Activated CD4-positive, alpha-beta memory T cell treated with anti-CD3 and anti-CD28 coated beads, Interleukin-2, amount 10 ng/mL, durations not matched to agents 7 days and 5 days (primary cell): ENCODE data around the gene PCDHGB4. TPM values are rescaled to one million over a fixed set of nuclear protein-coding genes. Genes with fewer than 3 reads are reported as not detected.
"Not testable (repeated sequence)": the region's sequence is repeated elsewhere in the genome, so short reads cannot be mapped to it uniquely, and the experiment has no call there.

Experiments used
- CTCF ChIA-PET: fragments of 350-600 bp; sonication (Branson Sonifier 250); formaldehyde crosslinking; loops from one replicate; lab custom pipeline; 2021; ENCODE audit warnings: antibody characterized with exemption, inconsistent platforms; lab: Charles Lee
- POLR2A ChIA-PET: fragments of 350-600 bp; sonication (Branson Sonifier 250); formaldehyde crosslinking; loops from one replicate; lab custom pipeline; 2021; ENCODE audit warnings: antibody characterized with exemption; lab: Charles Lee
- DNase-seq: peaks from one replicate; pipeline ENCODE4 v3.0.0-alpha.2; 2020
- H3K27ac Mint-ChIP-seq: one replicate; pipeline ENCODE4 v1.8.0; 2021; ENCODE audit warnings: mild to moderate bottlenecking, mixed read lengths
- H3K27me3 Mint-ChIP-seq: one replicate; pipeline ENCODE4 v1.8.0; 2021; ENCODE audit warnings: mixed read lengths
- H3K36me3 Mint-ChIP-seq: one replicate; pipeline ENCODE4 v1.8.0; 2021; ENCODE audit warnings: low read depth, mixed read lengths
- H3K4me1 Mint-ChIP-seq: one replicate; pipeline ENCODE4 v1.8.0; 2021; ENCODE audit warnings: mixed read lengths
- H3K4me3 Mint-ChIP-seq: one replicate; pipeline ENCODE4 v1.8.0; 2021; ENCODE audit warnings: mild to moderate bottlenecking, mixed read lengths
- H3K9me3 Mint-ChIP-seq: one replicate; pipeline ENCODE4 v1.8.0; 2021; ENCODE audit warnings: mixed read lengths
- total RNA-seq, 2 experiments: library from RNA; stranded (reverse); gene quantifications; one replicate each; pipeline ENCODE4 v1.2.3, GENCODE V29; 2021

Gene PCDHGB4
- total RNA-seq, 2 experiments from 2014 or later: not detected

- POLR2A ChIA-PET: interaction anchor here (1.0 to 1.5 kb wide), 3 partner anchors 9 to 112 kb away, joined by 3 to 5 read pairs (median 5); partner anchors contain the start of gene PCDHGA11
- Mint-ChIP-seq H3K4me3 (peak within 1 kb of the TSS; percentile 65), H3K36me3 (peaks cover 20% of the 10 kb centered on the region), H3K27ac (peak within 1 kb of the TSS; percentile 34), H3K27me3 (peaks cover 62% of the 10 kb centered on the region), H3K4me1 (peaks cover 21% of the 10 kb centered on the region), H3K9me3 (peaks cover 18% of the 10 kb centered on the region)
- peak; percentile 66 for DNase-seq
- CTCF ChIA-PET: interaction anchor here (0.6 to 3.0 kb wide), 22 partner anchors 8 to 589 kb away, joined by 3 to 17 read pairs (median 5); partner anchors contain the start of genes PCDHGA1, PCDHGA11, PCDHGA12 and PCDHGA2
These were observed 25.5 kb downstream of the PCDHGB4 start, which contains the start of gene PCDHGA10 for GRCh38 chr5:141412854-141413539. Gene PCDHGA10 (plus strand): TSS chr5:141412987. CDS start chr5:141413176, 189 bp downstream.

DNA sequence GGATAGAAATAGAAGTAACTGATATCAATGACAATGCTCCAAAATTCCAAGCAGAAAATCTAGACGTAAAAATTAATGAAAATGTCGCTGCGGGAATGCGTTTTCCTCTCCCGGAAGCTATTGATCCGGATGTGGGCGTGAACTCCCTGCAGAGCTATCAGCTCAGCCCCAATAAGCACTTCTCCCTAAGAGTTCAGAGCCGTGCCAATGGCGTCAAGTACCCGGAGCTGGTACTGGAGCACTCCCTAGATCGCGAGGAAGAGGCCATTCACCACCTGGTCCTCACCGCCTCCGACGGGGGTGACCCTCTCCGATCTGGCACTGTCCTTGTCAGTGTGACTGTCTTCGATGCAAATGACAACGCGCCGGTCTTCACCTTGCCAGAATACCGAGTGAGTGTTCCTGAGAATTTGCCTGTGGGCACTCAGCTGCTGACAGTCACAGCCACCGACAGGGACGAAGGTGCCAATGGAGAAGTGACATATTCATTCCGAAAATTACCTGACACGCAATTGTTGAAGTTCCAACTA is 26.1 kb downstream of the PCDHGB4 start:
- Mint-ChIP-seq H3K27me3 (peaks cover 63% of the 10 kb centered on the region), H3K27ac (peak overlapping the region; percentile 34), H3K9me3 (peaks cover 20% of the 10 kb centered on the region), H3K4me1 (peaks cover 23% of the 10 kb centered on the region), H3K4me3 (peak overlapping the region; percentile 65), H3K36me3 (peaks cover 25% of the 10 kb centered on the region)
- ChIA-PET POLR2A (interaction anchor here (1.0 to 1.5 kb wide), 2 partner anchors 94 to 111 kb away, joined by 3 to 5 read pairs; no protein-coding TSS in a partner anchor), CTCF (interaction anchor here (0.6 to 3.0 kb wide), 20 partner anchors 8 to 589 kb away, joined by 3 to 17 read pairs (median 6); partner anchors contain the start of genes PCDHGA1, PCDHGA11, PCDHGA12 and PCDHGA2)
- DNase-seq: no peak

DNA sequence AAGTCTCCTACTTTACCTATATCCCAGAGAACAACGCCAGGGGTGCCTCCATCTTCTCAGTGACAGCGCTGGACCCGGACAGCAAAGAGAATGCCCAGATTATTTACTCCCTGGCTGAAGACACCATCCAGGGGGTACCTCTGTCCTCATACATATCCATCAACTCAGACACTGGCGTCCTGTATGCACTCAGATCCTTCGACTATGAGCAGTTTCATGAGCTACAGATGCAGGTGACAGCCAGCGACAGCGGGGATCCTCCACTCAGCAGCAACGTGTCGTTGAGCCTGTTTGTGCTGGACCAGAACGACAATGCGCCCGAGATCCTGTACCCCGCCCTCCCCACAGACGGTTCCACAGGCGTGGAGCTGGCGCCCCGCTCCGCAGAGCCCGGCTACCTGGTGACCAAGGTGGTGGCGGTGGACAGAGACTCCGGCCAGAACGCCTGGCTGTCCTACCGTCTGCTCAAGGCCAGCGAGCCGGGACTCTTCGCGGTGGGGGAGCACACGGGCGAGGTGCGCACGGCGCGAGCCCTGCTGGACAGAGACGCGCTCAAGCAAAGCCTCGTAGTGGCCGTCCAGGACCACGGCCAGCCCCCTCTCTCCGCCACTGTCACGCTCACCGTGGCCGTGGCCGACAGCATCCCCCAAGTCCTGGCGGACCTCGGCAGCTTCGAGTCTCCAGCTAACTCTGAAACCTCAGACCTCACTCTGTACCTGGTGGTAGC is 27.2 kb downstream of the PCDHGB4 start:
- H3K27ac Mint-ChIP-seq, DNase-seq, POLR2A ChIA-PET, H3K4me3 Mint-ChIP-seq: not testable (repeated sequence)
- Mint-ChIP-seq H3K36me3 (peaks cover 24% of the 10 kb centered on the region), H3K27me3 (peaks cover 59% of the 10 kb centered on the region), H3K9me3 (peaks cover 18% of the 10 kb centered on the region), H3K4me1 (peaks cover 25% of the 10 kb centered on the region)
- CTCF ChIA-PET: interaction anchor here (0.9 to 3.0 kb wide), 8 partner anchors 9 to 150 kb away, joined by 3 to 14 read pairs (median 6); partner anchors contain the start of genes PCDHGA3, PCDHGA5, PCDHGB3 and TAF7

DNA sequence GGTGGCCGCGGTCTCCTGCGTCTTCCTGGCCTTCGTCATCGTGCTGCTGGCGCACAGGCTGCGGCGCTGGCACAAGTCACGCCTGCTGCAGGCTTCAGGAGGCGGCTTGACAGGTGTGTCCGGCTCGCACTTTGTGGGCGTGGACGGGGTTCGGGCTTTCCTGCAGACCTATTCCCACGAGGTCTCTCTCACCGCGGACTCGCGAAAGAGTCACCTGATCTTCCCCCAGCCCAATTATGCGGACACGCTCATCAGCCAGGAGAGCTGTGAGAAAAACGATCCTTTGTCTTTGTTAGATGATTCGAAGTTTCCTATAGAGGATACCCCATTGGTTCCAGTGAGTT is 27.7 kb downstream of the PCDHGB4 start:
- H3K27ac Mint-ChIP-seq, H3K4me3 Mint-ChIP-seq, POLR2A ChIA-PET, DNase-seq: not testable (repeated sequence)
- peaks cover 19% of the 10 kb centered on the region for H3K9me3 Mint-ChIP-seq
- peaks cover 26% of the 10 kb centered on the region for H3K36me3 Mint-ChIP-seq
- peaks cover 57% of the 10 kb centered on the region for H3K27me3 Mint-ChIP-seq
- H3K4me1 Mint-ChIP-seq: peaks cover 25% of the 10 kb centered on the region
- CTCF ChIA-PET: interaction anchor here (1.0 kb wide), 1 partner anchor 9 kb away, joined by 3 read pairs; no protein-coding TSS in a partner anchor

DNA sequence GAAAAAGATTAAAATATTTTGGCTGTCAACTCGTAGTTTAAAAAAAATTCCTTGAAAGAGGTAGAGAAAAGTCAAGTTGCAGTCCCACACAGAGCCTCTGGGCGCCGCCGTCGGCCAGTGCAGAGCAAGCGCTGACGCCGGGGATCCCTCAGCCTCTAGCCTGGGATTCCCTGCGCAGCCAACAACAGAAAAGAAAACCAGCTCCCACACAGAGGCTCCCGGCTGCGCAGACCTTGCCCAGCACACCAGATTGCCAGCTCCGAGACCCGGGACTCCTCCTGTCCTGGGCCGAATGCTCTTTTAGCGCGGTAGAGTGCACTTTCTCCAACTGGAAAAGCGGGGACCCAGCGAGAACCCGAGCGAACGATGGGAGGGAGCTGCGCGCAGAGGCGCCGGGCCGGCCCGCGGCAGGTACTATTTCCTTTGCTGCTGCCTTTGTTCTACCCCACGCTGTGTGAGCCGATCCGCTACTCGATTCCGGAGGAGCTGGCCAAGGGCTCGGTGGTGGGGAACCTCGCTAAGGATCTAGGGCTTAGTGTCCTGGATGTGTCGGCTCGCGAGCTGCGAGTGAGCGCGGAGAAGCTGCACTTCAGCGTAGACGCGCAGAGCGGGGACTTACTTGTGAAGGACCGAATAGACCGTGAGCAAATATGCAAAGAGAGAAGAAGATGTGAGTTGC is 30.1 kb downstream of the PCDHGB4 start, which contains the start of gene PCDHGB7:
TSS of gene PCDHGB7 (plus strand) at position 184 of the 679 bp plus-strand sequence. CDS start at position 367, 183 bp downstream.
- H3K4me1 Mint-ChIP-seq: peaks cover 28% of the 10 kb centered on the region
- H3K9me3 Mint-ChIP-seq: peaks cover 19% of the 10 kb centered on the region
- peak; percentile 55 for DNase-seq
- H3K36me3 Mint-ChIP-seq: peaks cover 31% of the 10 kb centered on the region
- CTCF ChIA-PET: interaction anchor here (0.6 to 3.2 kb wide), 8 partner anchors 13 to 218 kb away, joined by 3 to 12 read pairs (median 3); partner anchors contain the start of genes PCDHGA12 and PCDHGB1
- peak within 1 kb of the TSS; percentile 60 for H3K4me3 Mint-ChIP-seq
- POLR2A ChIA-PET: interaction anchor here (1.3 kb wide), 1 partner anchor 97 kb away, joined by 3 read pairs; the partner anchor contains the start of gene TAF7
- H3K27ac Mint-ChIP-seq: not testable (repeated sequence)
- peaks cover 72% of the 10 kb centered on the region for H3K27me3 Mint-ChIP-seq

DNA sequence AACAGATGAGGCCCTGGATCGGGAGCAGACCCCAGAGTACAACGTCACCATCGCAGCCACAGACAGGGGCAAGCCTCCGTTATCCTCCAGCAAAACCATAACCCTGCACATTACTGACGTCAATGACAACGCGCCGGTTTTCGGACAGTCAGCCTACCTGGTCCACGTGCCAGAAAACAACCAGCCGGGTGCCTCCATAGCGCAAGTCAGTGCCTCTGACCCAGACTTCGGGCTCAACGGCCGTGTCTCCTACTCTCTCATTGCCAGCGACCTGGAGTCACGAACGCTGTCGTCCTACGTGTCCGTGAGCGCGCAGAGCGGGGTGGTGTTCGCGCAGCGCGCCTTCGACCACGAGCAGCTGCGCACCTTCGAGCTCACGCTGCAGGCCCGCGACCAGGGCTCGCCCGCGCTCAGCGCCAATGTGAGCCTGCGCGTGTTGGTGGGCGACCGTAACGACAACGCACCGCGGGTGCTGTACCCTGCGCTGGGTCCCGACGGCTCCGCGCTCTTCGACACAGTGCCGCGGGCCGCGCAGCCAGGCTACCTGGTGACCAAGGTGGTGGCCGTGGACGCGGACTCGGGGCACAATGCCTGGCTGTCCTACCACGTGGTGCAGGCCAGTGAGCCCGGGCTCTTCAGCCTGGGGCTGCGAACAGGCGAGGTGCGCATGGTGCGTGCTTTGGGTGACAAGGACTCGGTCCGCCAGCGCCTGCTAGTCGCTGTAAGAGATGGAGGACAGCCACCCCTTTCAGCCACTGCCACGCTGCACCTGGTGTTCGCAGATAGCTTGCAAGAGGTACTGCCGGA is 31.8 kb downstream of the PCDHGB4 start:
- Mint-ChIP-seq H3K4me3 (no peak overlapping the region), H3K36me3 (peaks cover 26% of the 10 kb centered on the region), H3K4me1 (peaks cover 20% of the 10 kb centered on the region), H3K27ac (peak overlapping the region; percentile 1), H3K9me3 (peaks cover 21% of the 10 kb centered on the region), H3K27me3 (peaks cover 65% of the 10 kb centered on the region)
- POLR2A ChIA-PET: no interaction called here
- no peak for DNase-seq
- CTCF ChIA-PET: interaction anchor here (2.1 to 3.2 kb wide), 2 partner anchors 11 to 94 kb away, joined by 9 to 12 read pairs; partner anchors contain the start of gene PCDHGA12

- Mint-ChIP-seq H3K36me3 (peaks cover 23% of the 10 kb centered on the region), H3K9me3 (peaks cover 17% of the 10 kb centered on the region), H3K4me3 (peak within 1 kb of the TSS; percentile 70), H3K4me1 (peaks cover 12% of the 10 kb centered on the region), H3K27ac (peak within 1 kb of the TSS; percentile 5), H3K27me3 (peaks cover 64% of the 10 kb centered on the region)
- DNase-seq: peak; percentile 46
- ChIA-PET CTCF (interaction anchor here (0.6 to 2.5 kb wide), 22 partner anchors 8 to 560 kb away, joined by 3 to 16 read pairs (median 4); partner anchors contain the start of genes PCDHGA10, PCDHGA12, PCDHGA3 and PCDHGA4), POLR2A (interaction anchor here (0.6 to 1.6 kb wide), 7 partner anchors 8 to 97 kb away, joined by 3 to 5 read pairs (median 4); partner anchors contain the start of gene PCDHGA10)
These were observed 33.5 kb downstream of the PCDHGB4 start, which contains the start of gene PCDHGA11 for GRCh38 chr5:141420855-141421488. Gene PCDHGA11 (plus strand): TSS chr5:141421051. CDS start chr5:141421228, 177 bp downstream.

GRCh38 chr5:141421489-141421855 is 34.0 kb downstream of the PCDHGB4 start:
- peaks cover 17% of the 10 kb centered on the region for H3K9me3 Mint-ChIP-seq
- H3K4me1 Mint-ChIP-seq: peaks cover 12% of the 10 kb centered on the region
- peak overlapping the region; percentile 70 for H3K4me3 Mint-ChIP-seq
- H3K36me3 Mint-ChIP-seq: peaks cover 23% of the 10 kb centered on the region
- H3K27me3 Mint-ChIP-seq: peaks cover 66% of the 10 kb centered on the region
- CTCF ChIA-PET: interaction anchor here (0.8 to 2.5 kb wide), 20 partner anchors 9 to 142 kb away, joined by 3 to 16 read pairs (median 4); partner anchors contain the start of genes PCDHGA10, PCDHGA12, PCDHGA3 and PCDHGA4
- DNase-seq: no peak
- no peak overlapping the region for H3K27ac Mint-ChIP-seq
- POLR2A ChIA-PET: interaction anchor here (0.6 to 1.6 kb wide), 7 partner anchors 9 to 98 kb away, joined by 3 to 5 read pairs (median 4); partner anchors contain the start of gene PCDHGA10

GRCh38 chr5:141422742-141423291 is 35.3 kb downstream of the PCDHGB4 start:
- CTCF ChIA-PET: interaction anchor here (2.5 kb wide), 1 partner anchor 10 kb away, joined by 16 read pairs; the partner anchor contains the start of gene PCDHGA10
- no peak for DNase-seq
- Mint-ChIP-seq H3K9me3 (peaks cover 17% of the 10 kb centered on the region), H3K4me3 (no peak overlapping the region), H3K27ac (no peak overlapping the region), H3K27me3 (peaks cover 65% of the 10 kb centered on the region), H3K4me1 (peaks cover 9% of the 10 kb centered on the region), H3K36me3 (peaks cover 22% of the 10 kb centered on the region)
- POLR2A ChIA-PET: interaction anchor here (0.7 kb wide), 1 partner anchor 104 kb away, joined by 3 read pairs; no protein-coding TSS in a partner anchor

- ChIA-PET POLR2A (no interaction called here), CTCF (interaction anchor here (1.0 kb wide), 1 partner anchor 10 kb away, joined by 4 read pairs; no protein-coding TSS in a partner anchor)
- Mint-ChIP-seq H3K9me3 (peaks cover 12% of the 10 kb centered on the region), H3K27ac (no peak overlapping the region), H3K27me3 (peaks cover 53% of the 10 kb centered on the region), H3K4me1 (peaks cover 6% of the 10 kb centered on the region), H3K36me3 (peaks cover 13% of the 10 kb centered on the region), H3K4me3 (no peak overlapping the region)
- DNase-seq: no peak
These were observed 40.4 kb downstream of the PCDHGB4 start for GRCh38 chr5:141427783-141428426.
